ENCODE data around the gene CHST6. TPM values are rescaled to one million over a fixed set of nuclear protein-coding genes. Genes with fewer than 3 reads are reported as not detected.
A peak's percentile ranks its signal among the peaks of the same experiment; 100 is the strongest.

CHST6 gene
- total RNA-seq, 1 experiment from 2014 or later = 1.3 TPM

GRCh38 chr16:75472908-75473877 is 22.0 kb downstream of the CHST6 start:
- Histone ChIP-seq H3K27me3 (replicated peaks; ENCODE audit: control insufficient read depth, insufficient read depth, low read length) (no peaks in the 10 kb centered on the region), H3K4me3 (ENCODE audit: low read depth, low read length) (no peak overlapping the region), H3K9me3 (no peaks in the 10 kb centered on the region), H3K4me1 (no peaks in the 10 kb centered on the region), H3K36me3 (ENCODE audit: control insufficient read depth, insufficient read depth, low read length) (no peaks in the 10 kb centered on the region)
- Mint-ChIP-seq H3K27me3 (ENCODE audit: insufficient read depth, unreplicated experiment) (peaks cover 3% of the 10 kb centered on the region), H3K27ac (ENCODE audit: unreplicated experiment) (no peak overlapping the region), H3K9me3 (ENCODE audit: unreplicated experiment) (no peaks in the 10 kb centered on the region), H3K4me3 (ENCODE audit: unreplicated experiment) (no peak overlapping the region), H3K36me3 (ENCODE audit: insufficient read depth, unreplicated experiment) (no peaks in the 10 kb centered on the region), H3K4me1 (ENCODE audit: low read depth, unreplicated experiment) (no peaks in the 10 kb centered on the region)
- no peak for TF ChIP-seq CTCF (IDR thresholded peaks at IDR 0.05; ENCODE audit: insufficient read depth in 1 of 2, low read depth in 1 of 2, low read length in 1 of 2, severe bottlenecking in 1 of 2, unreplicated experiment in 1 of 2)
- intact Hi-C loops (cut with micrococcal nuclease; ENCODE audit: unreplicated experiment) = no loop called here
- POLR2A ChIA-PET = interaction anchor here (0.5 kb wide), 1 partner anchor 44 kb away, joined by 4 read pairs; no protein-coding TSS in a partner anchor
- DNase-seq = no peak
- CTCF ChIA-PET = interaction anchor here (0.5 to 1.6 kb wide), 4 partner anchors 44 to 178 kb away, joined by 4 to 7 read pairs (median 4); no protein-coding TSS in a partner anchor
- BruUV-seq (replicated peaks) = no TSS peak

- CTCF ChIA-PET = interaction anchor here (0.6 to 1.6 kb wide), 9 partner anchors 20 to 179 kb away, joined by 3 to 7 read pairs (median 4); no protein-coding TSS in a partner anchor
- TF ChIP-seq CTCF (IDR thresholded peaks at IDR 0.05; ENCODE audit: insufficient read depth in 1 of 2, low read depth in 1 of 2, low read length in 1 of 2, severe bottlenecking in 1 of 2, unreplicated experiment in 1 of 2) = peak; percentile 77 to 83
- no peak overlapping the region for H3K4me3 ChIP-seq (ENCODE audit: low read depth, low read length)
- H3K36me3 ChIP-seq (ENCODE audit: control insufficient read depth, insufficient read depth, low read length) = no peaks in the 10 kb centered on the region
- peaks cover 3% of the 10 kb centered on the region for H3K27me3 Mint-ChIP-seq (ENCODE audit: insufficient read depth, unreplicated experiment)
- POLR2A ChIA-PET = interaction anchor here (0.5 to 0.6 kb wide), 2 partner anchors 45 to 108 kb away, joined by 4 to 6 read pairs; no protein-coding TSS in a partner anchor
- H3K9me3 ChIP-seq = no peaks in the 10 kb centered on the region
- H3K4me1 Mint-ChIP-seq (ENCODE audit: low read depth, unreplicated experiment) = no peaks in the 10 kb centered on the region
- no peaks in the 10 kb centered on the region for H3K36me3 Mint-ChIP-seq (ENCODE audit: insufficient read depth, unreplicated experiment)
- no peak overlapping the region for H3K27ac Mint-ChIP-seq (ENCODE audit: unreplicated experiment)
- peak in 1 of 2 experiments; percentile 68 for DNase-seq
- no peaks in the 10 kb centered on the region for H3K27me3 ChIP-seq (replicated peaks; ENCODE audit: control insufficient read depth, insufficient read depth, low read length)
- no peaks in the 10 kb centered on the region for H3K9me3 Mint-ChIP-seq (ENCODE audit: unreplicated experiment)
- no peak overlapping the region for H3K4me3 Mint-ChIP-seq (ENCODE audit: unreplicated experiment)
- no TSS peak for BruUV-seq (replicated peaks)
- intact Hi-C loops (cut with micrococcal nuclease; ENCODE audit: unreplicated experiment) = loop anchor here (1.0 kb wide), 4 partner anchors 45 to 292 kb away; no protein-coding TSS in a partner anchor
- H3K4me1 ChIP-seq = no peaks in the 10 kb centered on the region
These were observed 23.3 kb downstream of the CHST6 start for GRCh38 chr16:75471723-75472633.

GRCh38 chr16:75466760-75467159 is 28.5 kb downstream of the CHST6 start:
- Histone ChIP-seq H3K4me3 (ENCODE audit: low read depth, low read length) (no peak overlapping the region), H3K4me1 (peaks cover 5% of the 10 kb centered on the region), H3K27me3 (replicated peaks; ENCODE audit: control insufficient read depth, insufficient read depth, low read length) (no peaks in the 10 kb centered on the region), H3K36me3 (ENCODE audit: control insufficient read depth, insufficient read depth, low read length) (no peaks in the 10 kb centered on the region), H3K9me3 (no peaks in the 10 kb centered on the region)
- CTCF ChIA-PET = interaction anchor here (0.7 to 0.8 kb wide), 2 partner anchors 9 to 51 kb away, joined by 6 to 11 read pairs; no protein-coding TSS in a partner anchor
- Mint-ChIP-seq H3K4me1 (ENCODE audit: low read depth, unreplicated experiment) (no peaks in the 10 kb centered on the region), H3K27ac (ENCODE audit: unreplicated experiment) (no peak overlapping the region), H3K9me3 (ENCODE audit: unreplicated experiment) (no peaks in the 10 kb centered on the region), H3K27me3 (ENCODE audit: insufficient read depth, unreplicated experiment) (peaks cover under 1% of the 10 kb centered on the region), H3K4me3 (ENCODE audit: unreplicated experiment) (no peak overlapping the region), H3K36me3 (ENCODE audit: insufficient read depth, unreplicated experiment) (peaks cover 16% of the 10 kb centered on the region)
- intact Hi-C loops (cut with micrococcal nuclease; ENCODE audit: unreplicated experiment) = no loop called here
- no peak for TF ChIP-seq CTCF (IDR thresholded peaks at IDR 0.05; ENCODE audit: insufficient read depth in 1 of 2, low read depth in 1 of 2, low read length in 1 of 2, severe bottlenecking in 1 of 2, unreplicated experiment in 1 of 2)
- no peak for DNase-seq
- POLR2A ChIA-PET = no interaction called here
- no TSS peak for BruUV-seq (replicated peaks)
